Fibroblast of peridontal ligament (primary cell): ENCODE results near the gene SCYL1.
A peak's percentile ranks its signal among the peaks of the same experiment; 100 is the strongest.

Source experiments
- DNase-seq: peaks from one replicate; pipeline ENCODE4 v3.0.0-alpha.2; 2010; ENCODE audit errors: extremely low read depth

SCYL1 gene

DNA sequence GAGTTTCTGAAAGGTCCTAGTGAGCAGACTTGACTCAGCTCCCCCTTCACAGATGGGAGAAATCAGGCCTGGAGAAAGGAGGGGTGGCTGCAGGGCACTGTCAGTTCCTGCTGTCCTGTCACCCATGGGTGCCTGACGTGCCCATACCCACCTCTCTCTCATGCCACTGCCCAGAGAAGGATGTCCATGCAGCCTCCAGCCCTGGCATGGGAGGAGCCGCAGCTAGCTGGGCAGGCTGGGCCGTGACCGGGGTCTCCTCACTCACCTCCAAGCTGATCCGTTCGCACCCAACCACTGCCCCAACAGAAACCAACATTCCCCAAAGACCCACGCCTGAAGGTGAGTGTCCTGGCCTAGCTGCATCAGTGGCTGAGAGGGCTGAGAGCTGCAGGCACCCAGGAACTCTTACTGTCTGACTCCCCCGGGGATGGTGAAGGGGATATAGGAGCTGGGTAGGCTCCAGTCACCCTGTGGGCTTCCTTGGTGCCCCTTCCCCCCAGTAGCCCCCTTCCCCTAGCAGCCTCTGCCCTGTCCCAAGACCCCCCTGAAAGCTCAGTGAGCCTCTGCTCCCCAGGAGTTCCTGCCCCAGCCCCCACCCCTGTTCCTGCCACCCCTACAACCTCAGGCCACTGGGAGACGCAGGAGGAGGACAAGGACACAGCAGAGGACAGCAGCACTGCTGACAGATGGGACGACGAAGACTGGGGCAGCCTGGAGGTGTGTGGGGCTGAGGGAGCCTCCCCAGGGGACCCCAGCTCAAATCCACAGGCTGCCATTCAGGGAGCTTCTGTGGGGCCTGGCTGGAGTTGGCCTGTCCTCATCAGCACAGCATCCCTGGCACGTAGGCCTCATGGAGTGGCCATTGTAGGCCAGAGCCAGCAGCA is 11.8 kb downstream of the SCYL1 start:
- no peak for DNase-seq

DNA sequence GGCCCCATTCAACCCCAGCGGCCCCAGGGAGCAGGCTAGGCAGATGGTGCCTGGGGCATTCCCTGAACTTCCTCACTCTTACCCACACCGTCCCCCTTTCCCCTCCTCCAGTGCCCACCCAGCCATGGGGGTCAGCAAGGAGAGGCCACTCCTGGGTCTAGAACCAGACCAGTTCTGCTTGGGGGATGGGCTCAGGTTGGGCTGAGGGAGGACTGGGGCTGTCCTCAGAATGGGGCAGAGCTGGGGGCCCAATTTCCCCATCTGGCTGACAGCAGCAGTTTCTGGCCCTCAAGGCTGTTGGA is 12.4 kb downstream of the SCYL1 start:
- no peak for DNase-seq

DNA sequence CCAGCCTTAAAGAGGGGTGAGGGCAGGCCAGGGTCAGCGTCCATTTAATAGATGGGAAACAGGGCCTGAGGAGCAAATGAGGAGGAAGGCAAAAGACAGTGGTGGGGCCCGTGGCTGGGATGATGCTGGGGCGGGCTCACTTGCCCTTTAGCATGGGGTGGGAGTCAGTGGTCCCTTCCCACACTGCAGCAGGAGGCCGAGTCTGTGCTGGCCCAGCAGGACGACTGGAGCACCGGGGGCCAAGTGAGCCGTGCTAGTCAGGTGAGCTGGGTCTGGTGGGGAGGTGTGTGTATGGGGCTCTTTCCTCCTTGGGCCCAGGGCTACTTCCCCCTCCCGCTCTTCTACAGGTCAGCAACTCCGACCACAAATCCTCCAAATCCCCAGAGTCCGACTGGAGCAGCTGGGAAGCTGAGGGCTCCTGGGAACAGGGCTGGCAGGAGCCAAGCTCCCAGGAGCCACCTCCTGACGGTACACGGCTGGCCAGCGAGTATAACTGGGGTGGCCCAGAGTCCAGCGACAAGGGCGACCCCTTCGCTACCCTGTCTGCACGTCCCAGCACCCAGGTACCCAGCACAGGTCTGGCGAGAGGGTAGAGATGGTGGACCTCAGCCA is 12.8 kb downstream of the SCYL1 start:
- DNase-seq = no peak

DNA sequence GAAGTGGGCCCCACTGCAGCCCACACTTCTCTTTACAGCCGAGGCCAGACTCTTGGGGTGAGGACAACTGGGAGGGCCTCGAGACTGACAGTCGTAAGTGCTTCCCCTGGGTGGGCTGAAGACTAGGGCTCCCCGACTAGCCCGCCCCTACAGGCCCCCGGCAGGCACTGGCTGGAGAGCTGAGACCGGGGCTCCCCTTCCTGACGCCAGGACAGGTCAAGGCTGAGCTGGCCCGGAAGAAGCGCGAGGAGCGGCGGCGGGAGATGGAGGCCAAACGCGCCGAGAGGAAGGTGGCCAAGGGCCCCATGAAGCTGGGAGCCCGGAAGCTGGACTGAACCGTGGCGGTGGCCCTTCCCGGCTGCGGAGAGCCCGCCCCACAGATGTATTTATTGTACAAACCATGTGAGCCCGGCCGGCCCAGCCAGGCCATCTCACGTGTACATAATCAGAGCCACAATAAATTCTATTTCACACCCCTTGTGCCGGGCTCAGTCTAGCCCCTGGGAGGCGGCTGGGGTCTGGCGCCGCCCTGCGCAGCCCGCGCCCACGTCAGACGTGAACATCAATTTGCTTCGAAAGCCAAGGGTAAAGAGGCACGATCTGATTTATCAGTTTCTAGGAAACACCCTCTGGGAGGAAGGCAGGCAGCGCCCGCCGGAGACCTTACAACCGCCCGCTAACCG is 13.5 kb downstream of the SCYL1 start:
- no peak for DNase-seq

DNA sequence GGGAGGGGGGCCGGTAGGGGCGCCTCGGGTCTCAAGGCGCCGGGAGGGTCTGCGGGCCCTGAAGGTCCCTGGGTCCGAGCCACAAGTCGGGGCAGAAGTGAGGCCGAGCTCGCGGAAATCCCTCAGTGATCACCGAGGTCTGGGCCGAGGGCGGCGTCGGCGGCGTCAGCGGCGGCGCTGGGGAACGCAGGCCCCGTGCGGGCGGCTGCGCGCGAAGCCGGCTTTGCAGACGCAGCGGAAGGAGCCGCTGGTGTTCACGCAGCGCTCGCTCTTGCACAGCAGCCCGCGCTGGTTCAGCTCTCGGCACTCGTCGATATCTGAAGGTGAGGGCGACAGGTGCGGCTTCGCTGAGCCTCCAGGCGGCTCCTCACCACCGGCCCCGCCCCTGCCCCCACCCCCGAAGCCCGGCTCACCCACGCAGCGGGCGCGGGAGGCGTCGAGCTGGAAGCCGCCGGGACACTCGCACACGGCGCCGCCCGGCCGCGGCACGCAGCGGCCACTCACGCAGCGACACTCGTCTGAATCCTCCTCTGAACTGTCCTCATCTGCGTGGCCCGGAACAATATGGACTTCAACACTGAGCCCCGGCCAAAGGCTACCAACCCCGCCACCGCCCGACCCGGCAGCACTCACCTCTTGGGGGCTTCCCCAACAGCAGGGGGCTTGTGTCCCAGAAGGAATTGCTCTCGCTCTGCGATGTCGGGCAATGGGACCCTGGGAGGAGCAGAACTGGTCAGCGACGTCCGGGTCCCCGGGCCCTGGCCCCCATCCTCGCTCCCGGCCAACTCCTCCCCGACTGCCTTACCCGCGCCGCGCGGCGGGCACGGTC is 14.2 kb downstream of the SCYL1 start:
- no peak for DNase-seq

DNA sequence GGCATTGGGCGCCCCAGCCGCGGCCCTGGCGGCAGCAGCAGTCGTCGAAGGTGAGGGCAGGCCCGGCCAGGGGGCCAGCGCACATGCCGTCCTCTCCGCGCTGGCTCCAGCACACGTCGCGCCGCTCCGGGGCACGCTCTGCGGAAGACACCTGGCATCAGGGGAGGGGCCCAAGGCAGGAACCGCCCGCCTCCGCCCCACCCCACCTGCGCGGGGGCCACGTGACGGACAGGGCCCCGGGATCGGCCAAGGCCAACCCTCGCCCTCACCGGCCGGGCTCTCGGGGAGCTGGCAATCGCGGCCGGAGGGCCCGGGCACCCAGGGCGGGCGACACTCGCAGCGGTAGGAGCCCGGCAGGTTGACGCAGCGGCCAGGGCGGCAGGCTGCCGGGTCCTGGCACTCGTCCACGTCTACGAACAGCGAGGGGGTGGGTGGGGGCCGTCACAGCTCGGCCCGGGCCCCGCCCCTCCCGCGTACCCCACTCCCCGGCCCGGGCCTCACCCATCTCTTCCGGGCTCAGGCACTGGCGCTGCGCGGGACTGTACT is 14.9 kb downstream of the SCYL1 start:
- DNase-seq = no peak

DNA sequence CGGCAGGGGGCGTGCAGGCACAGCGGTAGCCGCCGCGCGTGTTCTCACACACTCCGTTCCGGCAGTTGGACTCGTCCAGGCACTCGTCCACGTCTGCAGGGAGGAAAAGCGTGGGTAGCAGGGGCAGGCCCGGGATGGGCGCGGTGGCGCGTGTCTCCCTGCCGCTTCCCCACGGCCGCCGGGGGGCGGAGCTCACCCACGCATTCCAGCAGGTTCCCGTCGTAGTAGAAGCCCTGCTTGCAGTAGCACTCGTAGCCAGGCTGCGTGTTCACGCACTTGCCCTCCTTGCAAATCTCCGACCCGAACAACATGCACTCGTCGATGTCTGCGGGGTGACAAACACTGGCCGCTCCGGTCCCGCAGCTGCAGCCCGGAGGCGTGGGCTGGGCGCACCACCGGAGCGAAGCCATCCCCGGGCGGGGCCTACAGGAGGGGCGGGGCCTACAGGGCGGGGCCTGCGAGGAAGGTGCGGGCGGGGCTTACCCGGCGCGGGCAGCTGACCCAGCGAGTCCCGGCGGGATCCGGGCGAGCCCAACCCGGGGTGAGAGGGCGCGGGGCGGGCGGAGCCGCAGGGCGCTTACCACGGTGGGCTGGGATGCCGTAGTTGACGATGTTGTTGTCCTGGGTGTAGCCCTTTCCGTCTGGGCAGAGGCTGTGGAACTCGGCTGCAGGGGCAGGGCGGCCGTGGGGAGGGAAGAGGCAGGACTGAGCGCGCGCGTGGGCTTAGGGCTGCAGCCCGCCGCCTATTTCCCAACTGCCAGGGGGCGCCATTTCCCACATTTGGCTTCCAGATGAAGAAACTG is 15.6 kb downstream of the SCYL1 start:
- DNase-seq = peak; percentile 82

DNA sequence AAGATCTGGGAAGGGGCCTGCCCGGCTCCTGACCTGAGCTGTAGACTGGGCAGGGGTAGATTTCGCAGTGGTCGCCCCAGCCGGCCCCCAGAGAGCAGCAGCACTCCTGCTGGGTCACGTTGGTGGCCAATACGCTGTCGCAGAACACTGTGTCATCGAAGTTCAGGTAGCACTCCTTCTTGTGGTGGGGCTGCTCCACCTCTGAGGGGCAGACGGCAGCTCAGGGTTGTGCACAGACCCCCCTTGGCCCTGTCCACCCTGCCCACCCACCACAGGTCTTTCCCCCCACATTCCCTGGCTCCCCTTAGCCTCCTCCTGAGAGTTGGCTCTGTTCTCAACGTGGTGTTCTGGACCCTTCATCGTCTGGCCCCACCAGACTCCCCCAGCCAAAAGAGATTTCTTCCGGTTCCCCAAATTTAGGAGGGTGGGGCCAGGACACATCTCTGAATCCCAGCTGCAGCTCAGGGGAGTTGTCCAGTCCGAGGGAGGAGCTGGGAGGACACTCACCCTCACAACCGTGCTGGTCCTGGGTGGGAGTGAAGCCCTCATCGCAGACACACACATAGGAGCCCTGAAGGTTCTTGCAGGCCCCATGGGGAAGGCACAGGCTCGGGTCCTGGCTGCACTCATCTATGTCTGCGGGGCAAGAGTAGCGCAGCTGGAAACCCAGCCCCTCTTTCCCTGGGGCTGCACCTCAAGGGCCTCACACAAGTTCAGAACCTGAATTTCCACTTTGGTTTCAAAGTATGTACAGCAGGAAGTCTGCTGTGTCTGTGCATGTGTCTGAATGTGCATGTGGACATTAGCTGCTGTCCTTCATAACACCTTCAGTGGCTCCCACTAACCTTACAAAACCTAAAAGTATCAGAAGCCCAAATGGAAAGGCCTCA is 16.5 kb downstream of the SCYL1 start:
- DNase-seq = no peak

DNA sequence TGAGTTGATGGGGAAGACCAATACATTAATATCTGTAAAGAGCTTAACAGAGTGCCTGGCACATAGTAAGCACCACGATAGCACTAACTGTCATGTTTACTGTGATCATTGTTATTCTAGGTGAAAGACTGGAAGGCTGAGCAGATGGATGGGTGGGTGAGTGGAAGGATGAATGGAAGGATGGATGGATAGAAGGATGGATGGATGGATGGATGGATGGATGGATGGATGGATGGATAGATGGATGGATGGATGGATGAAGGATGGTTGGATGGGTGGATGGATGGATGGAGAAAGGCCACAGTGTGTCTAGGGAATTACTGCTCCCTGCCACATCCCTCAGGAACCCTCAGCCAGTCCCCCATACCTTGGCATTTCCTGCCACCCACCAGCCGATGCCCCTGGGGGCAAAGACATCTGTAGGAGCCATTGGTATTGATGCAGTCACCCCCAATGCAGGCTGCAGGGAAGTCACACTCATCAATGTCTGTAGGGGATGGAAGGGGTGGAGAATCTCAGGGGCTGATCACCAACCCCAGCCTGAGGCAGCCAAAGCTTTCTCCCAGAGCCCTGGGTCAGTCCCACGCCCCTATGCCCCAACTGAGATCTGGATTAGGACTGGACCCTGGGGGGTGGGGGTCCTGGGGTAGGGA is 18.0 kb downstream of the SCYL1 start:
- no peak for DNase-seq

DNA sequence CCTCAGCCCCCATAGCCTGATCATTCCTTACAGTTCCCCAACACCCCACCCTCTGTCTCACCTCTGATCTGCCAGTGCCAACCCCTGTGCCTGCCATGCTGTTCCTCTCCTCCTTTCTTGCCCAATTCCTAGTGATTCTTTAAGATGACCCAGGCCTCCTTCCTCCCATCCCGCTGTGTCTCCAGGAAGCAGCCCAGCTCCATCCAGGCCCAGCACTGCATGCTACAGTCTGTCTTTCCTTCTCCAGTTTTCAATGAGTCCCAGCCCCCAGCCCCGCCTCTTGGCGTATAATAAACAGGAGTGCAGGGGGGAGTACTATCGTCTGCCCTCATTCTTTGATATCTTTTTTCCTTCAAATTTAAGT is 21.0 kb downstream of the SCYL1 start:
- no peak for DNase-seq

DNA sequence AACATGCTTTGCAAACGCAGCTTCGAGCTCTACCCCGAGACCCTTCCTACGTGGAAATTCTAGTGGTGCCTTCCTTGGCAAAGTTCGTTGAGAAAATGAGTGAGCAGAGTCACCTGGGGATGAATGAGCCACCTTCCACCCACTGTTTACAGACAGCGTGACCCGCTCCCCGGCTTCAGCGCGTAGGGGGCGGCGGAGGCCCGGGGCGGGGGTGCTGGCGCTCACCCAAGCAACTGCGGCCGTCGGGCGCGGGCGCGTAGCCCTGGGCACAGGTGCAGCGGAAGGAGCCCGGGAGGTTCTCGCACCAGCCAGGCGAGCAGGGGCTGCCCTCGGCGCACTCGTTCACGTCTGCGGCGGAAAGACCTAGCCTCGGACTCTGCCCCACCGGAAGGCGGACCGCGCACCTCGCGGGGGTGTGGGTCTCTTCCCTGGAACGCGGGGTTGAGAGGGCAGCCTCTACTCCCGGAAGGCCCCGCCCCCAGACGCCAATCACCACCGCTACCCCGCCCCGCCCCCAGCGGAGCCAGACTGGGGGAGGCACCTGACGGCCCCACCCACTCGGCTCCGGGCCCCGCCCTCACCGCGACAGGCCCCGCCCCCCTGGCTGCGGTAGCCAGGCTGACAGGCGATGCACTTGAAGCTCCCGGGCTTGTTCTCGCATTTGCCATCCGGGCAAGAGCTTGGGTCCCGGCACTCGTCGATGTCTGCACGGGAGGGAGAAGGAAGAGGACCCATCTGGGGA is 21.5 kb downstream of the SCYL1 start:
- no peak for DNase-seq

DNA sequence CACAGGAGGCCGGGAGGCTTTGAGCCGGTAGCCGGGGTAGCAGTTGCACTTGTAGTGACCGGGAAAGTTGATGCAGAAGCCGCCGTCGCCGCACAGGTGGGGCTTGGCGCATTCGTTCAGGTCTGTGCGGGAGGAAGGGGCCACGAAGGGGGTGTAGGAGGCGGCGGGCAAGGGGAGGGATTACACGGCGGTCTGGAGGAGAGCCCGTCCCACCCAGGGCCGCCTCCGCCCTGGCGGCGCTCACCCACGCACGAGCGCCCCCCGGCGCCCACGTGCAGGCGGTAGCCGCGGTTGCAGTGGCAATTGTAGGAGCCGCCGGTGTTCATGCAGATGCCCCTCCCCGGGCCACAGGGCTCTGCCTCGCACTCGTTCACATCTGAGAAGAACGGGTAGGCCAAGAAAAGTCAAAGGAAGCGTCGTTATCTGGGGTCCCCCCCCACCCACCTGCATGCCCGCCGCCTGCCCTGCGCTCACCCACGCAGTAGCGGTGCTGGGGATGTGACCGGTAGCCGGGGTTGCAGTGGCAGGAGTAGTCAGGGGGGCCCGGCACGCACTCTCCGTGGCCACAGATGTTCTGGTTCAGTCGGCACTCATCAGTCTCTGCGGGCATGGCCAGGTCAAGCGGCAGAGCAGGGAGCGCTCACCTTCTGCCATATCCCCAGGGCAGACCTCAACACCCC is 22.7 kb downstream of the SCYL1 start:
- no peak for DNase-seq

DNA sequence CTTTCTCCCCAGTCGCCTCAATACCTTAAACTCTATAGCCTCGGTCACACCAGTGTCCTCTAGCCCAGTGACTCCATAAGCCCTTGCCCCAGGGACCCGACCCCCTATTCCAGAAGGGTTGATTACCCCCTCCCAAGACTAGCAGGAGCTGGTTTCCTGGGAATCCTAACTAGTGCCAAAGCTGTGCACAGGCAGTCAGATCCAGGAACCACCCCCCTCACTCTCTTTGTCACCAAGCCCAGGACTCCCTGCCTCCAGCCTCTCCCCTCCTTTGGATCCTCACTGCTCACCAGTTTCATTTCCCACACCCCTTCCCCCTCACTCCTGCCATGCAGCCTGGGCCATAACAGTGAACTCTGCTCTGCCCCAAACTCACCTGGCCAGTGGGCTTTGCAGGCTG is 23.5 kb downstream of the SCYL1 start:
- no peak for DNase-seq

DNA sequence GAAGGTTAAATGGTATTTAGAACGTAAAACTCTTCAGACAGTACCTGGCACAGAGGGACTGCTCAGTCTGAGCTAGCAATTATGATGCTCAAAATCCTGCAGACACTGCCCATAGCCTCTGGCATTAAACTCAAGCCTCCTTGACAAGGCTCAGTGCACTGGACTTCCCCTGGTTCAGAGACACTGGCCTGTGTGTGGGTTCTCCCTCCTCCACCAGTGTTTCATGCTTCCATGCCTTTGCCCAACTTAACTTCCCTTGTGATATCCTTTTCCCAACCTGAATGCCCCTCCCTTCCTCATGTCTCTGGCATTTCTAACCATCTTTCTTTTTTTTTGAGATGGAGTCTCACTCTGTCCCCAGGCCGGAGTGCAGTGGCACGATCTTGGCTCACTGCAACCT is 24.2 kb downstream of the SCYL1 start:
- no peak for DNase-seq

DNA sequence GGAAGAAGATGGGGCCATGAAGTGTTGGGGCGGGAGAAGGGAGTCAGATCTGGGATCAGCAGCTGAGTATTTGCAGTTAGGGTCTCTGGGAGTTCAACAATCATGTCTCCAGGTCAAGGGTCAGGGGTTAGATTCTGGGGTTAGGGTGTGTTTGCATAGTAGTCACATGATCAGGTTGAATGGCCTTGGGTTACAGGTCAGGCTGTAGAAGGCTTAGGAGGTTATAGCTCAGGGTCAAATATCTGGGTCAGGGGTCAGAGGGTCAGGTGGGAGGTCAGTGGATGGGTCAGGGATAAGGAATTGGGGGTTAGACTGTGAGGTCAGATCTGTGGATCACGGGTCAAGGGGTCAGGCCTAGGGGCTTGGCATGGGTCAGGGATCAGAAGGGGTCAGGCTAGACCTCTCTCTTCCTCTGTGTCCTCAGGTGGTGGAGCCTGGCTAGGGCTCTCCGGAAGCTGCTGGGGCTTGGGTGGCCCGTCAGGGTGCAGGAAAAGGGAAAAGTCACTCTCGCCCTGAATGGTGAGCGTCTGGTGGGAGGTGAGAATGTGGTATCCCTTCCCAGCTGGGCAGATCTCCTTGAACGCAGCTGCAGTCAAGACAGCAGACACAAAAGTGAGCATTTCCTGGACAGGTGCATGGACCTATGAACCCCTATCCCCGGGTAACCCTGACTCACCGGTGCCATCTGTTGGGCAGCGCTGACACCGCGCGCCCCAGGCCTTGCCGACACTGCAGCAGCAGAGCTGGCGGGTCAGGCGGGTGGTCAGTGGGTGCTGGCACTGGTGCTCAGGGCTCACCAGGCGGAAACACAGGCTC is 26.9 kb downstream of the SCYL1 start:
- DNase-seq = no peak

DNA sequence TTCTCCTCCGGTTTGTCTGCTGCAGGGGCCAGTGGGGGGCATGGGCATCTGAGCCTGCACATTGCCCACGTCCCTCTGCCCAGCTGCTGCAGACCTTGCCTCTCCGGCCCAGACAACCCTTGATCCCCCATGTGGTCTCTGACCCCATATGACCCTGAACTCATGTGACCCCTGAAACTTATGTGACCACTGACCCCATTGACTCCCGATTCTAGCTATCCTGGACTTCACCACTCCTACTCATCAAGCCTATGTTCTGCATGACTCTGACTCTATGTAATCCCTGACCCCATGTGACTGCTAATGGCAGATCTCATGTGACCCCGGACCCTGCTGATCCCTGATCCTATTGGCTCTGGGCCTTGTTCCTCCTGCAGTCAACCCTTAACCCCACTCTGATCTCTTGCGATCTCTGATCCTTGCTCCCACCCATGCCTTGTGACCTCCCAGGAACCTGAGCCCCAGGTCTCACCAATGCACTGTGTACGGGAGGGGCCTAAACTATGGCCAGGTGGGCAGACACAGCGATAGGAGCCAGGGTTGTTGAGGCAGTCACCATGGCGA is 27.6 kb downstream of the SCYL1 start:
- no peak for DNase-seq
